ENCODE measurements around the gene SLC29A3. TPM values are rescaled to one million over a fixed set of nuclear protein-coding genes. Genes with fewer than 3 reads are reported as not detected.

Gene SLC29A3
- total and polyA plus RNA-seq, 2 of the 8 experiments (the other 6 are each of a cell fraction or from before 2014, with no cell fraction given), result 14.0 to 24.6 TPM

DNA sequence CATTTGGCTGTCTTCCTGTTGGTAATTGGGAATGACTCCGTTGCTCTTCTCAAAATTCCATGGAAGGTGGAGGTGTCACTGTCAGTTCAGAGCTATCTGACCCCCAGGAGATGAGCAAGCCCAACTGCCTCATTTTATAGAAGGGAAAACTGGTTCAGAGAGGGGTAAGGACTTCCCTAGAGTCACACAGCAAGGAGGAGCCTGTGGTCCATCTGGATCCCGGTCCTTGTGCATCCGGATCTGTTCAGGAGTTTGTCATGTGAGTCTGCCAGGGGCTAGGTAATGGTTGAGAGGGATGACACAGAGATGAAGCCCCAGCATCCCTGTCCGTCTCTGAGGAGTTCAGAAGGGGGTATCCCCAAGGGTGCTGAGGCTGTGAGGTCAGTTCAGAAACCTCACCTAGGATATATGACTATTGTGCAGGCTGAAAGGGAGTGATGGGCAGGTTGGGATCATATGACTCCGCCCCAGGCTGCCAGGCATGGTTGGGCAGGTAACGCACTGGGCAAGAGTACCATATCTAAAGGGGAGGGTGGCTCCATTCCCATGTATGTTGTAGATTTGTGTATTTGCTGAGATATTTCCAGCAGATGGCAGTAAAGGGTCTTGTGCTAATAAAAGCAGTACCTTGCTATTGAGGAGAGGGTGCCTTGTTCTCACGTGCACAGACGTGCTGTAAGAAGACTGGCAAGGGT lies 16.0 kb upstream of the SLC29A3 start:
- H3K9me3 ChIP-seq (ENCODE audit: insufficient read depth in 2 of 2, low read depth in 1 of 2, low read length in 1 of 2), result no peaks in the 10 kb centered on the region
- H2BK12ac ChIP-seq (ENCODE audit: low read depth, low read length), result no peak overlapping the region
- H3K23ac ChIP-seq (ENCODE audit: insufficient read length), result no peak overlapping the region
- no peaks in the 10 kb centered on the region for H3K79me1 ChIP-seq (ENCODE audit: low read depth, low read length)
- no peak overlapping the region for H2AK5ac ChIP-seq (ENCODE audit: low read depth, low read length)
- no peak overlapping the region for H2AFZ ChIP-seq (ENCODE audit: low read length)
- H2BK20ac ChIP-seq (ENCODE audit: low read length), result no peak overlapping the region
- TF ChIP-seq, protein P1, sequence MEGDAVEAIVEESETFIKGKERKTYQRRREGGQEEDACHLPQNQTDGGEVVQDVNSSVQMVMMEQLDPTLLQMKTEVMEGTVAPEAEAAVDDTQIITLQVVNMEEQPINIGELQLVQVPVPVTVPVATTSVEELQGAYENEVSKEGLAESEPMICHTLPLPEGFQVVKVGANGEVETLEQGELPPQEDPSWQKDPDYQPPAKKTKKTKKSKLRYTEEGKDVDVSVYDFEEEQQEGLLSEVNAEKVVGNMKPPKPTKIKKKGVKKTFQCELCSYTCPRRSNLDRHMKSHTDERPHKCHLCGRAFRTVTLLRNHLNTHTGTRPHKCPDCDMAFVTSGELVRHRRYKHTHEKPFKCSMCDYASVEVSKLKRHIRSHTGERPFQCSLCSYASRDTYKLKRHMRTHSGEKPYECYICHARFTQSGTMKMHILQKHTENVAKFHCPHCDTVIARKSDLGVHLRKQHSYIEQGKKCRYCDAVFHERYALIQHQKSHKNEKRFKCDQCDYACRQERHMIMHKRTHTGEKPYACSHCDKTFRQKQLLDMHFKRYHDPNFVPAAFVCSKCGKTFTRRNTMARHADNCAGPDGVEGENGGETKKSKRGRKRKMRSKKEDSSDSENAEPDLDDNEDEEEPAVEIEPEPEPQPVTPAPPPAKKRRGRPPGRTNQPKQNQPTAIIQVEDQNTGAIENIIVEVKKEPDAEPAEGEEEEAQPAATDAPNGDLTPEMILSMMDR (IDR thresholded peaks at IDR 0.05; ENCODE audit: control extremely low read depth in 1 of 3, insufficient read depth in 1 of 3, low read depth in 1 of 3, low read length in 3 of 3), result peak in 2 of 3 experiments; percentile 31 to 60; a peak in 3 of 4 replicates
- TF ChIP-seq HDAC6 (IDR thresholded peaks at IDR 0.05; ENCODE audit: low read depth, low read length) (no peak), RAD21 (IDR thresholded peaks at IDR 0.05 in 1 of 2, conservative IDR thresholded peaks at IDR 0.05 in 1 of 2; ENCODE audit: low read depth in 2 of 2, low read length in 2 of 2) (peak; percentile 45 to 50), TBP (IDR thresholded peaks at IDR 0.05; ENCODE audit: low read depth, low read length) (no peak), TCF12 (IDR thresholded peaks at IDR 0.05; ENCODE audit: low read depth, low read length) (no peak), CHD1 (IDR thresholded peaks at IDR 0.05; ENCODE audit: low read depth, low read length) (no peak), POLR2AphosphoS5 (IDR thresholded peaks at IDR 0.05; ENCODE audit: low read depth, low read length) (peak; percentile 45; the same call in 1 of the 2 replicates)
- ChIA-PET CTCF (ENCODE audit: partially characterized antibody) (interaction anchor here (0.6 to 4.4 kb wide), 17 partner anchors 9 to 412 kb away, joined by 3 to 35 read pairs (median 4); partner anchors contain the start of gene SLC29A3), POLR2A (ENCODE audit: partially characterized antibody) (interaction anchor here (1.3 kb wide), 1 partner anchor 11 kb away, joined by 3 read pairs; no protein-coding TSS in a partner anchor)
- FAIRE-seq, result peak; percentile 83
- H4K5ac ChIP-seq (ENCODE audit: insufficient read length, low read depth, low read length), result no peak overlapping the region
- H2BK5ac ChIP-seq (ENCODE audit: low read depth, low read length), result no peak overlapping the region
- no peaks in the 10 kb centered on the region for H3K27me3 ChIP-seq (replicated peaks in 1 of 4; ENCODE audit: control insufficient read depth in 3 of 4, extremely low read depth in 1 of 4, insufficient read depth in 3 of 4, low read length in 3 of 4)
- H4K20me1 ChIP-seq (replicated peaks in 1 of 2; ENCODE audit: control insufficient read depth in 1 of 2, insufficient read depth in 2 of 2, low read length in 2 of 2), result peaks cover 2 to 3% of the 10 kb centered on the region in 2 experiments
- H3K14ac ChIP-seq (ENCODE audit: insufficient read length), result no peak overlapping the region
- peaks cover 2% of the 10 kb centered on the region; the same call in 1 of the 2 replicates for H3K23me2 ChIP-seq (ENCODE audit: low read depth, low read length)
- no peak overlapping the region for H2BK15ac ChIP-seq (ENCODE audit: low read length)
- H3K4me2 ChIP-seq (ENCODE audit: insufficient read depth in 1 of 2, low read depth in 2 of 2, low read length in 2 of 2), result no peak overlapping the region
- peaks cover 2 to 12% (median 8%) of the 10 kb centered on the region in 4 experiments; a peak in 4 of 8 replicates for H3K36me3 ChIP-seq (ENCODE audit: control insufficient read depth in 2 of 4, insufficient read depth in 4 of 4, low read length in 3 of 4)
- no peak overlapping the region for H4K8ac ChIP-seq (ENCODE audit: extremely low read depth, insufficient read depth, low read length)
- no peak overlapping the region for H3K9ac ChIP-seq (replicated peaks in 1 of 4; ENCODE audit: extremely low read depth in 1 of 4, low read depth in 3 of 4, low read length in 3 of 4)
- no peak overlapping the region for H4K91ac ChIP-seq (replicated peaks; ENCODE audit: insufficient read length, low read length)
- H3K4me3 ChIP-seq (ENCODE audit: extremely low read depth in 1 of 4, insufficient read depth in 2 of 4, low read depth in 3 of 4, low read length in 4 of 4), result no peak overlapping the region
- no peak overlapping the region for H3K27ac ChIP-seq (ENCODE audit: low read depth, low read length)
- DNase-seq (ENCODE audit: low read depth in 1 of 2, low spot score in 2 of 2), result no peak
- H2BK120ac ChIP-seq (replicated peaks; ENCODE audit: low read depth, low read length), result no peak overlapping the region
- WGBS, 2 experiments (ENCODE audit: extremely low coverage in 1 of 2, insufficient coverage in 1 of 2, insufficient read length in 1 of 2, insufficient replicate concordance in 2 of 2, low coverage in 1 of 2, low lambda C conversion rate in 2 of 2, missing lambda C conversion rate in 1 of 2), result 84% methylated on average over 8 of the region's 8 CpGs; no CpG with 5 or more reads in 1 of the 2 experiments
- H3K4me1 ChIP-seq (replicated peaks in 1 of 4; ENCODE audit: control insufficient read depth in 3 of 4, insufficient read depth in 4 of 4, low read length in 3 of 4), result peaks cover 0 to 4% (median 0%) of the 10 kb centered on the region in 4 experiments; a peak in 3 of 7 replicates
- peak overlapping the region; percentile 23 for H3K4ac ChIP-seq (replicated peaks; ENCODE audit: insufficient read length, low read depth, low read length)
- no peak overlapping the region for H3K18ac ChIP-seq (ENCODE audit: extremely low read depth, low read length)
- no peaks in the 10 kb centered on the region for H3K79me2 ChIP-seq (ENCODE audit: control insufficient read depth in 1 of 2, insufficient read depth in 2 of 2, low read length in 2 of 2)
- H3K56ac ChIP-seq (replicated peaks; ENCODE audit: insufficient read length, low read depth, low read length), result no peak overlapping the region

Data from H1 (cell line).